ENCODE data around the gene RBMS3. TPM values are rescaled to one million over a fixed set of nuclear protein-coding genes. Genes with fewer than 3 reads are reported as not detected.

The RBMS3 gene
- total and polyA plus RNA-seq, 2 experiments from 2014 or later: 3.2 to 7.4 TPM

- TF ChIP-seq ZNF462 (CRISPR knock-in tag; IDR thresholded peaks at IDR 0.05) (no peak), CREB1 (CRISPR knock-in tag; IDR thresholded peaks at IDR 0.05; ENCODE audit: low read depth) (no peak), ZNF331 (CRISPR knock-in tag; IDR thresholded peaks at IDR 0.05; ENCODE audit: low read depth) (no peak)
Measured at GRCh38 chr3:29594261-29594660, 313.4 kb downstream of the RBMS3 start (continued).

- H3K4me3 Mint-ChIP-seq: no peak overlapping the region
- DNase-seq (ENCODE audit: low spot score) (no peak), ATAC-seq (no peak)
- no peak overlapping the region for H2AFZ ChIP-seq
- no peaks in the 10 kb centered on the region for H3K27me3 Mint-ChIP-seq (ENCODE audit: insufficient read depth, low read depth, poor library complexity)
- H3K9me3 Mint-ChIP-seq: no peaks in the 10 kb centered on the region
- H3K27me3 ChIP-seq (ENCODE audit: insufficient read depth): no peaks in the 10 kb centered on the region
- H3K36me3 Mint-ChIP-seq (ENCODE audit: low read depth): no peaks in the 10 kb centered on the region
- H3K27ac ChIP-seq (ENCODE audit: low read depth): no peak overlapping the region
- no peaks in the 10 kb centered on the region for H3F3A ChIP-seq (replicated peaks; ENCODE audit: low read depth)
- H4K20me1 ChIP-seq (replicated peaks; ENCODE audit: insufficient read depth): no peaks in the 10 kb centered on the region
- H3K4me1 Mint-ChIP-seq: peaks cover 7% of the 10 kb centered on the region; the same call in 2 of the 3 replicates
- no peaks in the 10 kb centered on the region for H3K36me3 ChIP-seq (ENCODE audit: insufficient read depth)
- no peak overlapping the region for H3K4me2 ChIP-seq
- H3K4me3 ChIP-seq: no peak overlapping the region
- no peaks in the 10 kb centered on the region for H3K4me1 ChIP-seq (ENCODE audit: insufficient read depth)
- no peak overlapping the region for H3K27ac Mint-ChIP-seq
- H3K9me2 ChIP-seq (ENCODE audit: insufficient read depth): no peaks in the 10 kb centered on the region
- no peaks in the 10 kb centered on the region for H3K79me2 ChIP-seq (replicated peaks; ENCODE audit: insufficient read depth)
- no peak for TF ChIP-seq ZNF114 (CRISPR knock-in tag; IDR thresholded peaks at IDR 0.05)
- no peak for TF ChIP-seq ZNF462 (CRISPR knock-in tag; IDR thresholded peaks at IDR 0.05)
- no peak for TF ChIP-seq ZNF331 (CRISPR knock-in tag; IDR thresholded peaks at IDR 0.05; ENCODE audit: low read depth)
- TF ChIP-seq JUNB (IDR thresholded peaks at IDR 0.05; ENCODE audit: unreplicated experiment): no peak
- TF ChIP-seq EZH2 (IDR thresholded peaks at IDR 0.05; ENCODE audit: low read depth, unreplicated experiment): no peak
- no peak for TF ChIP-seq ETS1 (IDR thresholded peaks at IDR 0.05)
Measured at GRCh38 chr3:29597376-29598008, 316.6 kb downstream of the RBMS3 start.
